ENCODE data around the gene SARDH.

GRCh38 chr9:133636902-133637301, 101.2 kb downstream of the SARDH start:
- TF ChIP-seq CTCF (IDR thresholded peaks at IDR 0.05) (no peak), POLR2A (IDR thresholded peaks at IDR 0.05) (no peak)
